ENCODE data around the gene ENTPD5. TPM values are rescaled to one million over a fixed set of nuclear protein-coding genes. Genes with fewer than 3 reads are reported as not detected.

ENTPD5 gene, protein sequence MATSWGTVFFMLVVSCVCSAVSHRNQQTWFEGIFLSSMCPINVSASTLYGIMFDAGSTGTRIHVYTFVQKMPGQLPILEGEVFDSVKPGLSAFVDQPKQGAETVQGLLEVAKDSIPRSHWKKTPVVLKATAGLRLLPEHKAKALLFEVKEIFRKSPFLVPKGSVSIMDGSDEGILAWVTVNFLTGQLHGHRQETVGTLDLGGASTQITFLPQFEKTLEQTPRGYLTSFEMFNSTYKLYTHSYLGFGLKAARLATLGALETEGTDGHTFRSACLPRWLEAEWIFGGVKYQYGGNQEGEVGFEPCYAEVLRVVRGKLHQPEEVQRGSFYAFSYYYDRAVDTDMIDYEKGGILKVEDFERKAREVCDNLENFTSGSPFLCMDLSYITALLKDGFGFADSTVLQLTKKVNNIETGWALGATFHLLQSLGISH
- total RNA-seq (2014; rRNA removed; shearing (Covaris generic)) = 4.5 and 6.8 TPM in 2 replicates

- DNase-seq = peak; percentile 93
- H3K36me3 ChIP-seq (replicated peaks; ENCODE audit: control insufficient read depth, insufficient read depth, low read length) = no peaks in the 10 kb centered on the region
- H3K4me3 ChIP-seq (ENCODE audit: insufficient read depth, low read depth, low read length) = peak within 1 kb of the TSS; percentile 95
- no peaks in the 10 kb centered on the region for H3K27me3 ChIP-seq (ENCODE audit: control insufficient read depth, insufficient read depth, low read length)
These were observed at the start of gene ENTPD5, which contains the start of gene BBOF1 for GRCh38 chr14:74018586-74019407. ENTPD5 (minus strand) TSS chr14:74019288; CDS start chr14:73988102, 31,186 bp downstream. BBOF1 (plus strand) TSS chr14:74019349; CDS start chr14:74019479, 130 bp downstream.

DNA sequence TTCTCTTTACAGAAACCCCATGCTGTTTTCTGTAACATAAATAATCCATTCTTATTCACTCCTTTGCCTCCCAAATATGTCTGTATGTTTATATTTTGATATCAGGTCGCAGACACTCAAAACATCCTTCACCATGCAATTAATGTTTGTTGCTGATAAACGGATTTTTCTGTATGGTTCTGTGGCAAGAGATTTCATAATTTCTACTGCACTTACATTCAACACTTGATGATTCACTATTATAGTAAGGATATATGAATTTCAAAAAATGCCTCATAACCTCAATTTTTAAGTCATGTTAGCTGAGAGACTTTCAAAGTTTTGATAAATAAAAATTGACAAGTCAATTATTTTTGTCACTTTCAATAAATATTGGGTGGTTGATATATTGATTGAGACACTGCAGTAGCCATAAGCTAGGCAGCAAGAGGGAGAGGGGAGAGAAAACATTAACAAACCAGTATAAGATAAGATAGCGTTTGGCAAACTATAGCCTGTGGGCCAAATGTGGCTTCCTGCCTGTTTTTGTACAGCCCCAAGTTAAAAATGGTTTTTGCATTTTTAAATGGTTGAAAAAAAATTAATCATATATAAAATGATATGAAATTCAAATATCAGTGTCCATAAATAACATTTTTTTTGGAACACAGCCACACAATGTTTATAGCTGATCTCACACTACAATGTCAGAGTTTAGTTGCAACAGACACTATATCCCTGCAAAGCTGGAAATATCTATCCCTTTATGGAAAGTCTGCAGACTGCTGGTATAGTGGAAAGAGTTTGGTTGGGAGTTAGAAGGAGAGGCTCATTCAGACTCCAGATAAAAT, 46.9 kb upstream of the ENTPD5 start:
- H3K4me3 ChIP-seq (ENCODE audit: insufficient read depth, low read depth, low read length) = no peak overlapping the region
- no peak for DNase-seq

DNA sequence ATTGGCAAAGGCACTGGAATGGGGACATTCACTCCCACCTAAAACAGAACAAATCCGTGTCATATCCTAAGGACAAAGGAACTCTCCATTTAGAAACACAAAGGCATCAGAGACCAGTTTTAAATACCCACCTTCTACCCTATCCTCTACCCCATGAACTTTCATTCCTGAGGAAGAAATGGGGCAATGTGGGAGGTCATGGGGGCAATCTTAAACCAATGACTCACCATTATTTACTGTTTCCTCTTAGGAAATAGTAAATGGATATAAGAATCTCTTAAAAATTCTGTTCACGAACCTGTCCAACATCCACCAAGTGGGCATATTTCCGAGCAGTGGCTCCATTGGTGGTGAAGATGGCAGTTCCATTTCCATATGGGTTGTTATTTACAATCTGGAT, 45.8 kb upstream of the ENTPD5 start:
- DNase-seq = no peak
- Histone ChIP-seq H3K4me3 (ENCODE audit: insufficient read depth, low read depth, low read length) (no peak overlapping the region), H3K36me3 (replicated peaks; ENCODE audit: control insufficient read depth, insufficient read depth, low read length) (peaks cover 5% of the 10 kb centered on the region), H3K27me3 (ENCODE audit: control insufficient read depth, insufficient read depth, low read length) (no peaks in the 10 kb centered on the region)

More for the DNA sequence above, 46.9 kb upstream of the ENTPD5 start:
- Histone ChIP-seq H3K27me3 (ENCODE audit: control insufficient read depth, insufficient read depth, low read length) (no peaks in the 10 kb centered on the region), H3K36me3 (replicated peaks; ENCODE audit: control insufficient read depth, insufficient read depth, low read length) (peaks cover 3% of the 10 kb centered on the region)

DNA sequence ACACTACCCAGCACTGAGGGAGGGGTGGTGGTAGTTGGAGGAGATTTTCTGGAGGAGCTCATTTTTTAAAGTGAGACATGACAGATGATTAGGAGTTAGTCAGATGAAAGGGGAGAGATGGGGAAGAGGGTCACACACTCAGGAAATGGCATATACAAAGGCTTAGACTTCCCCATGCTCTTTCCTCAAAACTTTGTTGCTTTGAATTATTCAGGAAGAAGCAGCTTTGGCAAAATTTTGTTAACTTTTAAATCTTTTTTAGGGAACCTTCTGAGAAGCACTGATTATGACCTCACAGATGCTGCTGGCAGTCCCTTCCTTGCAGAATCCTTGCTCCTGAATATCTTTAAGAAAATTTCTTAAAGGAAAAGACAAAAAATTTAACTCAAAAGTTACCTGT, 45.3 kb upstream of the ENTPD5 start:
- peaks cover 5% of the 10 kb centered on the region for H3K36me3 ChIP-seq (replicated peaks; ENCODE audit: control insufficient read depth, insufficient read depth, low read length)
- DNase-seq = no peak
- H3K4me3 ChIP-seq (ENCODE audit: insufficient read depth, low read depth, low read length) = no peak overlapping the region
- no peaks in the 10 kb centered on the region for H3K27me3 ChIP-seq (ENCODE audit: control insufficient read depth, insufficient read depth, low read length)

GRCh38 chr14:74062809-74063150, 43.7 kb upstream of the ENTPD5 start:
- DNase-seq = no peak
- H3K36me3 ChIP-seq (replicated peaks; ENCODE audit: control insufficient read depth, insufficient read depth, low read length) = peaks cover 5% of the 10 kb centered on the region
- H3K27me3 ChIP-seq (ENCODE audit: control insufficient read depth, insufficient read depth, low read length) = no peaks in the 10 kb centered on the region
- no peak overlapping the region for H3K4me3 ChIP-seq (ENCODE audit: insufficient read depth, low read depth, low read length)

GRCh38 chr14:74049876-74050495, 30.9 kb upstream of the ENTPD5 start:
- no peak for DNase-seq
- Histone ChIP-seq H3K27me3 (ENCODE audit: control insufficient read depth, insufficient read depth, low read length) (no peaks in the 10 kb centered on the region), H3K4me3 (ENCODE audit: insufficient read depth, low read depth, low read length) (no peak overlapping the region), H3K36me3 (replicated peaks; ENCODE audit: control insufficient read depth, insufficient read depth, low read length) (no peaks in the 10 kb centered on the region)

DNA sequence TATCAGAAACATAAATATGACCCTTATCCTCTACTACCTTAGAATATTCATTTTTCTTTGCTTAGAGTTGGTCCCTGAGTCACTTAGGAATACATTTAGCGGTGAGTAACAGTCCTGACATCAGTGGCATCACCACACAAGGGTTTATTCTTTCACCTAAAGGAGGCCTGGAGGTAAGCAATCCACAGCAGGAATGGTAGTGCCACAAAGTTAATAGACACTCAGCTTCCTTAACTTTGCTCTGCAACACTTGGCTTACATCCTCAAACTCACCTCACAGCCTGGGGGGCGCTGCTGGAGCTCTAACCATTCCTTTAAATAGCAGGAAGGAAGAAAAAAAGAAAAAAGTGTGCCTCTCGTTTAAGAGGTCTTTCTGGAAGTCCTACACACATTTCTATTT, 29.2 kb upstream of the ENTPD5 start:
- H3K4me3 ChIP-seq (ENCODE audit: insufficient read depth, low read depth, low read length) = no peak overlapping the region
- H3K36me3 ChIP-seq (replicated peaks; ENCODE audit: control insufficient read depth, insufficient read depth, low read length) = no peaks in the 10 kb centered on the region
- peak; percentile 58 for DNase-seq
- H3K27me3 ChIP-seq (ENCODE audit: control insufficient read depth, insufficient read depth, low read length) = no peaks in the 10 kb centered on the region

GRCh38 chr14:74045522-74045921, 26.4 kb upstream of the ENTPD5 start:
- no peak for DNase-seq
- H3K27me3 ChIP-seq (ENCODE audit: control insufficient read depth, insufficient read depth, low read length) = no peaks in the 10 kb centered on the region
- no peak overlapping the region for H3K4me3 ChIP-seq (ENCODE audit: insufficient read depth, low read depth, low read length)

DNA sequence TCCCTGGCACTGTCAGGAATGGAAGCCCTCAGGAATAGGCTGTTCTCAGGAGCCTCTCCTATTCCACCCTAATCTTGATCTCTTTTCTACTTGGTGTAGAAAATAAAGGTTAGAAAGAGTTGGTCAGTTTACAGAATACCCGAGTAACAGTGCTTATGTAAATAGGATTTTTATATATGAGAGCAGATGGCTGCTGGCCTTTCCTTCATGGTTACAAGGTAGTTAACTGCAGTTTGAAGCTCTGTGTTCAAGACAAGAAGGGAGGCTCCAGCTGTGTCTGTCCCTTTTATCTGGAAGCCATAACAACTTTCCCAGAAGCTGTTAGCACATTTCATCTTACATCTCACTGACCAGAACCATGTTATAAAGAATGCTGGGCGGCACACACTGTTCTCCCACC, 23.2 kb upstream of the ENTPD5 start:
- Histone ChIP-seq H3K27me3 (ENCODE audit: control insufficient read depth, insufficient read depth, low read length) (no peaks in the 10 kb centered on the region), H3K4me3 (ENCODE audit: insufficient read depth, low read depth, low read length) (no peak overlapping the region), H3K36me3 (replicated peaks; ENCODE audit: control insufficient read depth, insufficient read depth, low read length) (no peaks in the 10 kb centered on the region)
- DNase-seq = no peak

More at GRCh38 chr14:74045522-74045921, 26.4 kb upstream of the ENTPD5 start:
- no peaks in the 10 kb centered on the region for H3K36me3 ChIP-seq (replicated peaks; ENCODE audit: control insufficient read depth, insufficient read depth, low read length)

- no peak overlapping the region for H3K4me3 ChIP-seq (ENCODE audit: insufficient read depth, low read depth, low read length)
- DNase-seq = peak; percentile 54
- no peaks in the 10 kb centered on the region for H3K27me3 ChIP-seq (ENCODE audit: control insufficient read depth, insufficient read depth, low read length)
- no peaks in the 10 kb centered on the region for H3K36me3 ChIP-seq (replicated peaks; ENCODE audit: control insufficient read depth, insufficient read depth, low read length)
These were observed 19.2 kb upstream of the ENTPD5 start for GRCh38 chr14:74038020-74038859.

GRCh38 chr14:74035556-74035955, 16.5 kb upstream of the ENTPD5 start:
- no peak overlapping the region for H3K4me3 ChIP-seq (ENCODE audit: insufficient read depth, low read depth, low read length)
- no peaks in the 10 kb centered on the region for H3K27me3 ChIP-seq (ENCODE audit: control insufficient read depth, insufficient read depth, low read length)
- no peak for DNase-seq
- H3K36me3 ChIP-seq (replicated peaks; ENCODE audit: control insufficient read depth, insufficient read depth, low read length) = no peaks in the 10 kb centered on the region

- DNase-seq = no peak
- Histone ChIP-seq H3K4me3 (ENCODE audit: insufficient read depth, low read depth, low read length) (no peak overlapping the region), H3K27me3 (ENCODE audit: control insufficient read depth, insufficient read depth, low read length) (no peaks in the 10 kb centered on the region), H3K36me3 (replicated peaks; ENCODE audit: control insufficient read depth, insufficient read depth, low read length) (no peaks in the 10 kb centered on the region)
These were observed 15.5 kb upstream of the ENTPD5 start for GRCh38 chr14:74034572-74034971.

DNA sequence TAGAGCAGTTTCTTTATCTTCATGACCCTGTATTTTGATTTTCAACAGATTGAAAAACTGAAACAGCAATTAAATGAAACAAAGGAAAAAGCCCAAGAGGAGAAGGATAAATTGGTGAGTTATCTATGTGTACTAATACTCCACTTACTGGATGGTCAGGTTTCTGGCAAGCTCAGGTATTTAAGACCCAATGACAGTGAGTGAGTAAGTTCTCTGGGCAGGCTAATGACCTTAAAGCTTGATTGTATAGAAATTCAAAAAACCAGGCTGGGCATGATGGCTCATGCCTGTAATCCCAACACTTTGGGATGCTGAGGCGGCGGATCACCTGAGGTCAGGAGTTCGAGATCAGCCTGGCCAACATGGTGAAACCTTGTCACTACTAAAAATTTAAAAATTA, 10.0 kb upstream of the ENTPD5 start:
- no peak for DNase-seq
- H3K27me3 ChIP-seq (ENCODE audit: control insufficient read depth, insufficient read depth, low read length) = no peaks in the 10 kb centered on the region
- no peak overlapping the region for H3K4me3 ChIP-seq (ENCODE audit: insufficient read depth, low read depth, low read length)
- H3K36me3 ChIP-seq (replicated peaks; ENCODE audit: control insufficient read depth, insufficient read depth, low read length) = no peaks in the 10 kb centered on the region

All from H7 (cell line).